Liver (tissue), 3 donors: ENCODE measurements around the gene LAMA2.

Experiments
- RAD21 ChIP-seq, 2 donors: IDR thresholded peaks; 2 replicates each; pipeline ENCODE4 v1.6.1; 2016; ENCODE audit warnings: antibody characterized with exemption in 2 of 2, mild to moderate bottlenecking in 2 of 2
- YY1 ChIP-seq: IDR thresholded peaks from 2 replicates; pipeline ENCODE4 v1.6.1; 2016; ENCODE audit warnings: antibody characterized with exemption, mild to moderate bottlenecking
- TF ChIP-seq, protein P1 (sequence below): fragments of 150-350 bp; IDR thresholded peaks from 2 replicates; pipeline ENCODE4 v1.5.1; 2017; ENCODE audit warnings: improper control_type of control experiment, low read depth, low read length; ENCODE audit not compliant: missing input control
- donor health status: healthy.
- donor health status: healthy.

DNA sequence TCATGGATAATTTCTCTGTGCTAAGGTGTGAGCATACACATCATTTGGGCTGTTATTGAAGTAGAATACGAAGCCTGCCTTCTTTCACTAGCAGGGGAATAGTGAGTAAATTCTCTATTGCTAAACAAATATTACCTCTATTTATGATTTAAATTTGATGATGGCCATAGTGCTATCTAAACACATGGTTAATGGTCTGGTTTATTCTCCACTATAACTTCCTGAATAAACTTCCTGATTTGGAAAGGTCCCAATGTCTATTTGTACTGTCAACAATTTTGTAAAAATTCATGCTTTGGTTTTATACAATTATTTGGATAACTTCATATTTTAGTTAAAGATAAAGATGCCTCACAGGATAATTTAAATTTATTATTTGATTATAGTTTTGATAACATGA, 426.2 kb downstream of the LAMA2 start:
- TF ChIP-seq, protein P1, sequence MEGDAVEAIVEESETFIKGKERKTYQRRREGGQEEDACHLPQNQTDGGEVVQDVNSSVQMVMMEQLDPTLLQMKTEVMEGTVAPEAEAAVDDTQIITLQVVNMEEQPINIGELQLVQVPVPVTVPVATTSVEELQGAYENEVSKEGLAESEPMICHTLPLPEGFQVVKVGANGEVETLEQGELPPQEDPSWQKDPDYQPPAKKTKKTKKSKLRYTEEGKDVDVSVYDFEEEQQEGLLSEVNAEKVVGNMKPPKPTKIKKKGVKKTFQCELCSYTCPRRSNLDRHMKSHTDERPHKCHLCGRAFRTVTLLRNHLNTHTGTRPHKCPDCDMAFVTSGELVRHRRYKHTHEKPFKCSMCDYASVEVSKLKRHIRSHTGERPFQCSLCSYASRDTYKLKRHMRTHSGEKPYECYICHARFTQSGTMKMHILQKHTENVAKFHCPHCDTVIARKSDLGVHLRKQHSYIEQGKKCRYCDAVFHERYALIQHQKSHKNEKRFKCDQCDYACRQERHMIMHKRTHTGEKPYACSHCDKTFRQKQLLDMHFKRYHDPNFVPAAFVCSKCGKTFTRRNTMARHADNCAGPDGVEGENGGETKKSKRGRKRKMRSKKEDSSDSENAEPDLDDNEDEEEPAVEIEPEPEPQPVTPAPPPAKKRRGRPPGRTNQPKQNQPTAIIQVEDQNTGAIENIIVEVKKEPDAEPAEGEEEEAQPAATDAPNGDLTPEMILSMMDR: no peak
- TF ChIP-seq RAD21 (IDR thresholded peaks at IDR 0.05) (no peak), YY1 (no peak)
